Inflammatory macrophage treated with lipopolysaccharide for 1 hour (primary cell): Measurements from ENCODE around the gene RASSF3.
"Not testable (repeated sequence)": the region's sequence is repeated elsewhere in the genome, so short reads cannot be mapped to it uniquely, and the experiment has no call there.

Experiments
- DNase-seq, 2 donors: peaks; one replicate each; pipeline ENCODE4 v3.0.0-alpha.2; 2020 to 2022

Gene RASSF3, protein sequence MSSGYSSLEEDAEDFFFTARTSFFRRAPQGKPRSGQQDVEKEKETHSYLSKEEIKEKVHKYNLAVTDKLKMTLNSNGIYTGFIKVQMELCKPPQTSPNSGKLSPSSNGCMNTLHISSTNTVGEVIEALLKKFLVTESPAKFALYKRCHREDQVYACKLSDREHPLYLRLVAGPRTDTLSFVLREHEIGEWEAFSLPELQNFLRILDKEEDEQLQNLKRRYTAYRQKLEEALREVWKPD

DNA sequence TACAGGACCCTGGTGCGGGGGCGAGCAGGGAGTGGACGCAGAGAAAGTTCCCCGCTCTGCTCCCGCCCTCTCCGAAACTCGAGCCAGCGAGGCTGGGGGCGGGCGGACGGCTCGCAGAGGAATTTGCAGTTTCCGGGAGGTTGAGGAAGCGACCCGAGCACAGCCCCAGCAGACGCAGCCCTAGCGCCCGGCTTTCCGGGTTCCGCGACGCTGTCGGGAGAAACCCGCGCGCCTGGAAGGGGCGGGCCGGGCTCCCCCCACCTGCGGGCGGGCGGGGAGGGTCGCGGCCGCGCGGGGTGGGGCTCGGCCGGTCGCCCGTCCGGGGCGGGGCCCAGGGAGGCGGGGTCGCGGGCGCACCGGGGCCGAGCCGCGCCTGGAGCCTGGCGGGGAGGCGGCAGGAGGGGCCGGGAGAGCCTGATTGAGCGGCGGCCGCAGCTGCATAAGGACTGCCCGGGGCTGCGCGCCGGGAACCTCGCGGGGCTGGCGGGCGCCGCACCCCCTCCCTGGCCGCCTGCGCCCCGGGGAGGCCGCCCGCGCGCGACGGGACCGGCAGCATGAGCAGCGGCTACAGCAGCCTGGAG, at the start of gene RASSF3:
TSS of gene RASSF3 (plus strand) at position 417 of the 581 bp plus-strand sequence. CDS start at position 555, 138 bp downstream.
- peak; percentile 72 to 84 for DNase-seq

DNA sequence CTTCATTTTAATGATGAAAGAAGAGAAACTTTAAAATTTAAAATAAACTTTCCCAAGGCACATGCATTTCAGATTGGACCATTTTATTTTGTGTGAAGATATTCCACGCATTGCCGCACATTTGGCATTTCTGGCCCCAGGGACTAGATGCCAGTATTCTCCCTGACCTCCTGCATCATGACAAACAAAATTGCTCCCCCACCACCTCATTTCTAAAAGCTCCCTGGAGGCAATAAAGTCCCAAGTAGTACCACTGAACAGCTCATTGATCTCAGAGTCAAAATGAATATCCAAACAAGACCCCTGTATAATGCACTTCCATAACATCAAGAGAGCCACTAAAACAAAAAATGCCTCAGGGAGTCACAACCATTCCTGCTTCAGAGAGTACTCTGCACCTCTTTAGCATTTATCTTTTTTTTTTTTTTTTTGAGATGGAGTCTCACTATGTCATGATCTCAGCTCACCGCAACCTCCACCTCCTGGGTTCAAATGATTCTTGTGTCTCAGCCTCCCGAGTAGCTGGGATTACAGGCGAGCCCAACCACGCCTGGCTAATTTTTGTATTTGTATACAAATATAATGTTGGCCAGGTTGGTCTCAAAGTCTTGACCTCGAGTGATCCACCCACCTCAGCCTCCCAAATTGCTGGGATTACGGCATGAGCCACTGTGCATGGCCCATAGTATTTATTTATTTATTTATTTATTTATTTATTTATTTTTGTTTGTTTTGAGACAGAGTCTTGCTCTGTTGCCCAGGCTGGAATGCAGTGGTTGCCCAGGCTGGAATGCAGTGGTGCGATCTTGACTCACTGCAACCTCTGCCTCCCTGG, 48.8 kb upstream of the RASSF3 start:
- DNase-seq = no peak

DNA sequence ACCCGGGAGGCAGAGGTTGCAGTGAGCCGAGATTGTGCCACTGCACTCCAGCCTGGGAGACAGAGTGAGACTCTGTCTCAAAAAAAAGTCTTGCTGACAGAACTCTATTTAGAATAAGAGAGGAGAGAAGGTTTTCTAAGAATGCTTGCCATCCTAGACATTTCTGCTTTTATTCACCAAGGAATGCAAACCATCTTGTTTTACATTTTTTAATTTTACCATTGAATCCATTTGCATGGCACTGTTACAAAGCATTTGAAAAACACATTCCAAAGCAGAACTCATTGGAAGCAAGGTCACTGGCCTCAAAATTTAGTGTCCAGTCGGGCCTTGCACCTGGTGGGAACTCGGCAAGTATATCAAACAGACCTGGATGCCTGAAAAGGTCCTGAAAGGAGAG, 44.2 kb upstream of the RASSF3 start:
- no peak for DNase-seq

DNA sequence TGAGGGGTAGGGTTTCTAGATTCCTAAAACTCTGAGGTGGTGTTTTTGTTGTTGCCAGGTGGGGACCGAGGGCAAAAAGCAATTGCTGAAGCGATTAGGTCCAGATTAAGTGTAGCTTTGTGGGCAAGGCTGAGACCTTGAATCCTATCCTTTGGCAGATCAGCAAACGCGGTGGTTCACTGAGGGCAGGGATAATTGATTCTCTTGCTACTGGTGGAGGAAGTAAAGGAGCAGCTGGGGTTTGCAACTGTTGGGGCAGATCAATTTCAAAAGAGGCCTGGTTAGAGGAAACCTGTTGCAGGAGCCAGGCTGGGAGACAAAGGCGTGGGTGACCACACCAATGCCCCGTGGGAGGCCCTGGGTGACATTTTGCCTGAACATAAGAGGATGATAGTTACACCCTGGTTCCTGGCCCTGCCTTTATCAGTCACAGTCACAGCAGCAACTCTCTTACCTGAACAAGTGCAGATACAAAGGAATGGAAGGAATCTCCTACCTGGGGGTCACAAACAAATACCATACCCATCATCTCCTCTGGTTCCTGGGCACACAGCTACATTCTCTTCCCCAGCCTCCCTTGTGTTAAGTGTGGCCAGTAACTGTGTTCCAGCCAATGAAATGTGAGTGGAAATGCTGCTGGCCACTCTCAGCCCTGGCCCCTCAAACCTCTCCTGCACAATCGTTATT, 43.3 kb upstream of the RASSF3 start:
- no peak for DNase-seq

DNA sequence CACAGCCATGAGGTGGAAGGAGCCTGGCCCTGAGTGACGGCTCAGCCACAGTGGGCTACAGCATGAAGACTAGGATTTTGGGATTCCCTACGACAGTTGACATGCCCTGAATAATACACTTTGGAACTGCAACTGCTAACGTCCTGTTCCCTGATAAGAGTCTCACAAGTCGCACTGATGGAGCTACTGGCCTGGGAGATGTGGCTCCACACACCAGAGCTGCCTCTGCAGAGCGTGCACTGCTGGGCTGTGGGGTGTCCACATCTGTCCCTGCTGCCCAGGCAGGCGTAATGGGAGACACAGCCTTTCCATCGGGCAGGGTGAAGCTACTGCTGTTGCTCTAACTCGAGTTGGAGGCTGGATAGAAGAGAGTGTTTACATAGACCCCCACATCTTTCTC, 42.7 kb upstream of the RASSF3 start:
- no peak for DNase-seq

DNA sequence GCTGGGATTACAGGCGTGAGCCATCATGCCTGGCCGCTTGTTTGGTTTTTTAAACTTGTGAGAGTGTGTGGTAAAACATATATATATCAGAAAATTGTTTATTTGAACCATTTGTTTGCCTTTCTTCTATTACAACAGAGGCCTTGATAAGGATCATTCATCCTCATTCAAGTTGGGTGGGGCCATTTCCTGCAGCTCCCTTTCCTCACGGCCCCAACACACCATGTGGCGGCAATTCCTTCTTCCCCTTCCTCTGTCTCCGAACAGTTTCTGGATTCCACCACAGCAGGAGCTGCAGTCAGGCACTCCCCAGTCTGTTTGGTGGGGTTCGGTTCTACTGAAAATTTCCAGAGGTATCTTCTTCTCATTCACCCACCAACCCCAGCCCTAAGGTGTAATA, 42.0 kb upstream of the RASSF3 start:
- peak; percentile 24 to 30 for DNase-seq

DNA sequence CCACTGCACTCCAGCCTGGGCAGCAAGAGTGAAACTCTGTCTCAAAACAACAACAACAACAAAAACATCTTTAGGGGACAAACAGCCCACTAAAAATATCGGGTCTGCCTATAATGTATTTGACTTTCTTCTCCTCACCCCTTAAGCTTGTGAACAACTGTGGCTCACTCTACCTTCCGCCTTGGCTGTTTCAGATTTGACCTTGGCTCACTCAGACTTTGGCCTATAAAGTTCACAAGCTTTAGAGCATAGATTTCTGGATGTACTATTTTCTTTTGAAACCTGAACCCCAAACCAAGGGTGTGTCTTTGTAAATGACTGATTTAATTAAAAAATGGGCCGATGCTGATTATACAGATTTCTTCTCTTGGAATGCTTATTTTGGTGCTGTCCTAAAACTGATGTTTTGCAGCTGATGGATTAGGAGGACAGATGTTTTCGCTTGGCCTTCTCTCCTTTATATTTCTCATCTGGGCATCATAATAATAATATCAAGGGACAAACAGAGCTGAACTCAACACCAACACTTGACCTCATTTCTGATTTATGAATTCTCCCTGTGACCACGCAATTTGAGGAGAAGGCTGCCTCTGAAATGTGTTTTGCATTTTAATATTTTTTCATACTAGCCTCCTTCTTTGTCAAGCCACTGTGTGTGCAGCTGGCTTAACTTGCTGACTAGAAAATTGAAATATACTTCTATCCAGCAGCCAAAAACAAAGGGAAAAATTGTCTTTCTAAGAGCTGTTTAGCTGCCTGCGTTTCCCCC, 40.2 kb upstream of the RASSF3 start:
- no peak for DNase-seq

DNA sequence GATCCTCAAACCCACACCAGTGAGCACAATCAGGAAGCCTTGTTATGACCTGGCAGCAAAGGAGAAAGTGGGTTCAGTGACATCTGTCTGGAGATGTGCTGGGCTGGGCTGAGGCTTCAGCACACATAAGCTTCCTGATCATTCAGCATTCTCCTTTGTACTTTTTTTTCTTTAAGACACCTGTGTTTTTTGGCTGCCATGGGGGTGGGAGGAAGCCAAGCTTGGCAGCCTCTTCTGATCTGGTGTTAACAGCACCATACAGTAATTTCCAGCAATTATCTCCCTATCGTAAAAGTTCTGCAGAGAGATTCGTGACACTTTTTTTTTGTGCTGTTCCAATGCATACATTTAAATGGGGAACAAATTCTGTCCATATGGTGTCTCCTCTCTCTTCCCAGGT, 38.9 kb upstream of the RASSF3 start:
- DNase-seq = no peak

DNA sequence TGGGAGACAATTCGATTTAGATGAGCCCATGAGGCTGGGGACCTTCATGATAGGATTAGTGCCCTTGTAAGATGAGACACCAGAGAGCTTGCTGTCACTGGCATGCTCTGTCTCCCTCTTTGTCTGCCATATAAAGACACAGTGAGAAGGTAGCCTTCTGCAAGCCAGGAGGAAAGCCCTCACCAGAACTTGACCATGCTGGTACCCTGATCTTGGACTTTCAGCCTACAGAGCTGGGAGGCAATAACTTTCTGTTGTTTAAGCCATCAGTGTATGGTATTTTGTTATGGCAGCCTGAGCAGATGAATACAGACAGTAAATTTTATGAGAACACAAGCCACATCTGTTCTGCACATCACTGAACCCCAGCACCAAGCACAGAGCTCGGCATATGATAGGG, 38.1 kb upstream of the RASSF3 start:
- DNase-seq = no peak

DNA sequence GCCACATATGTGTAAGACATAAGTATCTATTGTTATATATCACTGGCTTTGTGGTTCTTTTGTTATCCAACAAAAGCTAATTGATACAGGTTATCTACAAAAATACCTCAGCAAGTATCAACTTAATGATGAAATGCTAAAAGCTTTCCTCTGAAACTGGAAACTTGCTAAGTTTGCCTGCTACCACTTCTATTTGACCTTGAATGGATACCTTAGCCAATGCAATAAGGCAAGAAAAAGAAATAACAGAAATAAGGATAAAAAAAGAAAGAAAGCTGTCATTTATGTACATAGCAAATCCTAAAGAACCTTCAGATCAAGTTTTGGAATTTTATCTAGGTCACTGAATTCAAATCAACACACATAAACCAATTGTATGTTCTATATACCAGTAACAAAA, 35.5 kb upstream of the RASSF3 start:
- no peak for DNase-seq

DNA sequence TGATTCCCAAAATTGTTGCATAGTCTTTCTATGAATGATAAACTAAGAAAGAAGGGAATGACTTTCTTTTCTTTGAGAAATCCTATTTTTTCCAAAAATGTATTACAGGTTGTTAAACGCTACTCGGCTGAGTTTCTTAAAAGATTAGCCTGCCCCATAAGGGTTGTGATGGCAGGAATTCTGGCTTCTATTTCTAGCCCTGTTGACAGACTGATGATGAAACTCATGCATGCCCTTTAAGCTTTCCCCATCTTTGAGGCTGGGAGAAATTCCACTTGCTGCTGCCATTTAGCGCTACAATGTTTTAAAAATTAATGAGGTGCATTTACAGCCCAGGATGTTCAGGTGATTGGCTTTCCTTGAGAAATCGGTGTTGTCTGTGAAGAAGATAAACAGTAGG, 33.2 kb upstream of the RASSF3 start:
- DNase-seq = no peak

DNA sequence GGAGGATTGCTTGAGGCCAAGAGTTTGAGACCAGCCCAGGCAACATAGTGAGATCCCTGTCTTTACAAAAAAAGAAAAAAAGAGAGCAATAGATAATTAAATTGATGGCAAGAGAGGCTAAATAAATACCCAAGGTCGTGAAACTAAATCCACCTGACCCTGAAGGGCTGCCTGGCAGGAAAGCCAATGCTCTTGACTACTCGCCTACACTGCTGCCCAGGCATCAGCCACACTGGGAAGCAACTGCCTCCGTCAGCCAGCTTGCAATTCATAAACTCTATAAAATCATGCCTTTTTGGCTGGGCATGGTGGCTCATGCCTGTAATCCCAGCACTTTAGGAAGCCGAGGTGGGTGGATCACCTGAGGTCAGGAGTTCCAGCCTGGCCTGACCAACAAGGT, 31.7 kb upstream of the RASSF3 start:
- no peak for DNase-seq

DNA sequence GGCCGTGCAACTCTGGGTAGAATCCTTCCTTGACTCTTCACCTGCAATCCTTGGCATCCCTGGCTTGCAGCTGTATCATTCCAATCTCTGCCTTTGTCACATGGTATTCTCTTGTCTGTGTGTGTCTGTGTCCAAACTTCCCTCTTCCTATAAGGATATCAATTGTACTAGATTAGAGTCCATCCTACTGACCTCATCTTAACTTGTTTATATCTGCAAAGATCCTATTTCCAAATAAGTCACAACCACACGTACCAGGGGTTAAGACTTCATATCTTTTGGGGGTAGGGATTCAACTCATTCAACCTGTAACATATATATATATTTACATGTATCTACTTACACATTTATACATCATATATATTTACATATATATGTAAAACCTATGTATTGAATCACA, 29.6 kb upstream of the RASSF3 start:
- no peak for DNase-seq

DNA sequence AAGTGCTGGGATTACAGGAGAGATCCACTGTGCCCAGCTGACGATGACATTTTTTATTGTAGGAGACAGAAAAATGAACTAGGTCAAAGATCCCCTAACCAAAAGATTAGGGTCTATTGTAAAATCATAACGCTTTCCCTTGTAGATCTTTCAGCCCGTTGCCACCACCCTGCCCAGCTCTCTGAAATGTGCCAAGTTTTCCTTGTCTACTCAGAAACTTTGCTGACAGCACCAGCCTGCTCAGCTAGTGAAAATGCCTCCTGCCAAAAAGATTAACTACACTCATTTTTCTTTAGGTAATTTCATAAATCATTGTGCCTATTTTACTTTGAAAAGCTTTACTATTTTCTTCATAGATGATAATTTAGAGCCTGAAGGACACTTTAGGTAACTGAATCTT, 28.2 kb upstream of the RASSF3 start:
- no peak for DNase-seq

DNA sequence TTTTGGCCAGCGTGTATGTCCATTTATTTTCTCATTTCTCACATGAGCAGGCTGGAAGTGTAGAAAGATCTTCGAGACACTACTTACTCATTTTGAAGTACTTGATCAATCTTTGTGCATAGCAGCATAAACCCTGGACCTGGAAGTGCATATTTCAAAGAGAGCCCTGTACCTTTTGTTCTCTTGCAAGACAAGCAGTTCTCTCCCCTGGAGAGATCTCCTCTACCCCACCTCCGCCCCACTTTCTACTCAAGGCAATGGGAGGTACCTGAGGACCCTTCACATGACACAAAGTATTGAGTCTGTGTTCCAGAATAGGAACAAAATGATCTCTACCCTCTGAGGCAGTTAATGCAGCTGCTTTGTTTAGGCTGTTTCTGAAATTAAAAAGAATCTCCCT, 27.4 kb upstream of the RASSF3 start:
- no peak for DNase-seq

DNA sequence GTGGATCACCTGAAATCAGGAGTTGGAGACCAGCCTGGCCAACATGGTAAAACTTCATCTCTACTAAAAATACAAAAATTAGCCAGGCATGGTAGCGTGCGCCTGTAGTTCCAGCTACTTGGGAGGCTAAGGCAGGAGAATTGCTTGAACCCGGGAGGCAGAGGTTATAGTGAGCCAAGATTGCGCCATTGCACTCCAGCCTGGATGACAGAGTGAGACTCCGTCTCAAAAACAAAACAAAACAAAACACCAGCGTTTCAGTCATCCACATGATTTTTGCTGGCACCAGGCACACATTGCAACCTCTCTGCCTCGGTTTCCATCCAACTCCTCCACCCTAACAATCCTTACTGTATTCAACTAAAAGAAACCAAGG, 26.9 kb upstream of the RASSF3 start:
- not testable (repeated sequence) for DNase-seq

DNA sequence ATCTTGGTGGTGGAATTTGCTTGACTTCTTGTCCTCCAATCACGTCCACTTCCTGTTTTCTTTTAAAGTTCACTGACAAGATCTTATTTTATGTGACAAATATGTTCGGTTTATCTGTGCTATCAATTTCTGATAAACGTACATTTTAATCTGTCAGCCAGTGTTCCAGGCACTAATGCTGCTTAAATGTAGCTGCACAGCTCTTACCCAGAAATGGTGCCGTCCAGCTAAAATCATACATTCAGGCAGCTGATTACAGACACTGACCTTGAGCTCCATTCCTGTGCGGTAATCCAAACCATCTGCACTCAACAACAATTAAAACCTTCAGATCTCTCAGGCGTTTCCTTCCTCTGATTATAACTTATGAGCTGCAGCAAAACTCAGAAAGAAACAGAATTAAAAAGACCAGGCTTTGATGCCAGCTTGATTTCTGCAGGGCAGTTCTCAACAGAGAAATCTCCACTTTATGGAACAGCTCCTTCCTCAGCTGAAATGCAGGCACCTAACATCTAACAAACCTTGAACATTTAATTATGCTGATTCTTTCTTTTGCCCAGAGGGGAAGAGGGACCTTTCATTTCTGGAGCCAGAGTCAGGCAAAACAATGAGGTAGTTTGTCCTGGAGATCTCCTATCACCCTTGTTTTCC, 26.4 kb upstream of the RASSF3 start:
- DNase-seq = peak in 1 of 2 donors; percentile 22

DNA sequence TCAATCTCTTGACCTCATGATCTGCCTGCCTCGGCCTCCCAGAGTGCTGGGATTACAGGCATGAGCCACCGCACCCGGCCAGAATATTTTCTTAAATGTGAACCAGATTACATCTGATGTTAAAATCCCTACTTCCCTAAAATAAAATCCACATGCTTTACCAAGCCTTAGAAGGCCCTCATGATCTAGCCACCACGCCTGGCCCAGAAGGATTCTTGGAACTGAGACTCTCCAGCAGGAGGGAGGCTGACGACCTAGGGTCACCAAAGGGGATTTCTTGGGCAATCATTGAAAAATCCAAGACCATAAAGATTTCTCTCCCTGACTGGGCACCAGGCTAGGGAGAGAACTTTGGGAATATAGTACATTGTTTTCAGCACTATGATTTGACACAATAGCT, 25.2 kb upstream of the RASSF3 start:
- DNase-seq = peak; percentile 58 to 63

DNA sequence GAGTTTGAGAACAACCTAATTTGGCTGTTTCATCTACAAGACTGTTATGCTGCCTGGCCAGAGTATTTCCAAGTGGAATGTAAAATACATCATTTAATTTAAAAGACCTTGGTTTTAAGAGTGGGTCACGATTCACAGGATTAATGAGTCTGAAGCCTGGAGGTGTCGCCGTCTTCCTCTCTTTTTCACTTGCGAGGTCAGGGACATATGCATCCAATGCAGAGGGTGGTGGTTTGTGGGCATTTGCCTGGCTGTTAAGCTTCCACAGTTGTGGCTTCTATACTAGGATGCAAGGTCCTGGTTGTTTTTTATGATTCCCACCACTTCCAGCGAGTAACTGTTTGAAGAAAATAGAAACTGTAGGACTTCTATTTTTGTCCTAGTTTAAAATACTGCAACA, 22.8 kb upstream of the RASSF3 start:
- no peak for DNase-seq

DNA sequence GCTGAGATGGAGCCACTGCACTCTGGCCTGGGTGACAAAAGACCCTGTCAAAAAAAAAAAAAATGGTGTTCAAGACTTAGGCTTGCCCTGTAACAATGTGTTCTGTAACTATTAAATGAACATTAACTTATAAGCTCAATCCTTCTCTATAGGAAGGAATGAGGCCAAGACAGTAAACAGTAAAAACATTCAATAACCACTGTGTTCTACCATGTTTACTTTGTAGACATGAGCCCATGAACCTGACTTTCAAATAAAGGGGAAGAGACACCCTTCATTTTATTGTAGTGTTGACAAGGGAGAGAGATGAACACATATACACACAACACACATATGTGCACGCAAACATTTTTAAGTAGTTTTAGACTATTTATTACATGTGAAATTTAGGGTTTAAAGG, 20.1 kb upstream of the RASSF3 start:
- no peak for DNase-seq

DNA sequence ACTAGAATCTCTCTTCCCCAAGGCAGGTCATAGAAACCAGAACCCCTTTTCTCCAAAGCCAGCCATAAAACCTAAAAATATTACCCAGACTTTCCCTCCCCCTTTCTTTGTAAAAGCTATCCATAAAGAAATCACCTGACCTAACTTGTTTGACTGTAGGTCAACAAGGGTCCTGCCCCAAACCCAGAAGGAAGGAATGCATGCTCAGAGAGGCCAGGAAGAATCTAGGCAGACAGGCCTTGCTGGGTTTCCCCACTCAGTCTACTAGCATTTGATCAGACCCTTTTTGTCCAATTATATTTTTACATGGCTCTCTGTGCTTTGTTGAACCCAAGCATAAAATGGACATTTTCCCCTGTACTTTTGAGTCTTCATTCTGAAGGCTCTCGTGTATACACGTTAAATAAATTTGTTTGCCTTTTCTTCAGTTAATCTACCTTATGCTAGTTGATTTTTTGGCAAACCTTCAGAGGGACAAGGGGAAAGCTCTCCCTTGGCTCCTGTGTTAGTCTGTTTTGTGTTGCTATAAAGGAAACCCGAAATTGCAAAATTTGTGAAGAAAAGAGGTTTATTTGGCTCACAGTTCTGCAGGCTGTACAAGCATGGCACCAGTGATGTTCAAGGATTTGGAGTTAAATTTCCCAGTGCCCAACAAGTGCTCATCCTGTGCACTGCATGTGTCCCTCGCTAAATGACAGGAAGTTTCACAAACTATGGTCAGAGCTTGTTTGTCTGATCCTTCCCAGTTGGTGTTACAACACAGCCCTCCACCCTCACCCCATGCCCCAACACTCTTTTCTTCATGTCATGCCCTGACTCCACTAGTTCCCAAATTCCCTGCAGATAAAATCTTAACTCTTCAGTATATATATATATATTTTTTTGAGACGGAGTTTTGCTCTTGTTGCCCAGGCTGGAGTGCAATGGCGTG, 14.2 kb upstream of the RASSF3 start:
- peak; percentile 66 to 77 for DNase-seq
